HG03196 (cell line): ENCODE data around the gene UGT1A3.

Experiments
- ATAC-seq: cut with Tn5 transposase; IDR thresholded peaks from one replicate; pipeline ENCODE4 v1.9.1; 2021; ENCODE audit not compliant: unreplicated experiment

UGT1A3 gene

DNA sequence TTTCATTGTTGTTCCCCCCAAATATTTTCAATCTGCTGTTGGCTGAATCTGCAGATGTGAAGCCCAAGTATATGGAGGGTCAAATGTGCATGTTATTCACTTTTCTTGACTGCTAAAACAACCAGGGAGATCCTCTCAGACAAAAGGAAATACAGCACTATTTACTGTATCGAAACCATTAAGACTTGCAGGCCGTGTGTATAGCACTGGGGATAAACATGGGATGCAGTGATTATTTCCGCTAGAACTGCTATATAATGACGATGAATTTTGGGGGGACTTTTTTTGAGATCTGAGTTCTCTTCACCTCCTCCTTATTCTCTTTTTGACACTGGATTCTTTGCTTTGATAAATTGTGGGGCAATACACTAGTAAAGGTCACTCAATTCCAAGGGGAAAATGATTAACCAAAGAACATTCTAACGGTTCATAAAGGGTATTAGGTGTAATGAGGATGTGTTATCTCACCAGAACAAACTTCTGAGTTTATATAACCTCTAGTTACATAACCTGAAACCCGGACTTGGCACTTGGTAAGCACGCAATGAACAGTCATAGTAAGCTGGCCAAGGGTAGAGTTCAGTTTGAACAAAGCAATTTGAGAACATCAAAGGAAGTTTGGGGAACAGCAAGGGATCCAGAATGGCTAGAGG lies 27.7 kb downstream of the UGT1A3 start:
- ATAC-seq = no peak

- ATAC-seq = no peak
Measured at GRCh38 chr2:233758141-233758540, 29.3 kb downstream of the UGT1A3 start.

- no peak for ATAC-seq
Measured at GRCh38 chr2:233758849-233759248, 30.0 kb downstream of the UGT1A3 start.

- ATAC-seq = no peak
Measured at GRCh38 chr2:233760043-233760442, 31.2 kb downstream of the UGT1A3 start, which contains the start of gene UGT1A1. UGT1A1 (plus strand) TSS chr2:233760270; CDS start chr2:233760288, 18 bp downstream.

GRCh38 chr2:233761040-233761769 lies 32.4 kb downstream of the UGT1A3 start:
- no peak for ATAC-seq

DNA sequence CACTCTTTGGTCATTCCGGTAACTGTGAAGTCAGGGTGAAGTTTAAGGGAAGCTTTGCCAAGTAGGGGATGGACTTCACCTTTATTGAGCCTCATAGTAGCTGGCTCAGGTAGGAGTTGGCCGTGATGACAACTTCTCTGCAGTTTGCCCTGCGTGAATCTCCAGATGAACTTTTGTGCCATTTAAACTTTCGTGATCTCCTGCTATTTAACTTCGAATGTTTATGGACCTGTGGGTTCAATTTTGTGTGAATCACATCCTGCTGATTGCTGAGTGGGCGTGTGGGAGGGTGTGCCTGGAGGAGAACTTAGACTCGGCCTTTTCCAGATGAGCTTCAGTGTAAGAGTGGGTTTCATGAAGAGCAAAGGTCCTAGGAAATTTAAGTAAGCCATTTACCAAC lies 35.4 kb downstream of the UGT1A3 start:
- ATAC-seq = no peak

DNA sequence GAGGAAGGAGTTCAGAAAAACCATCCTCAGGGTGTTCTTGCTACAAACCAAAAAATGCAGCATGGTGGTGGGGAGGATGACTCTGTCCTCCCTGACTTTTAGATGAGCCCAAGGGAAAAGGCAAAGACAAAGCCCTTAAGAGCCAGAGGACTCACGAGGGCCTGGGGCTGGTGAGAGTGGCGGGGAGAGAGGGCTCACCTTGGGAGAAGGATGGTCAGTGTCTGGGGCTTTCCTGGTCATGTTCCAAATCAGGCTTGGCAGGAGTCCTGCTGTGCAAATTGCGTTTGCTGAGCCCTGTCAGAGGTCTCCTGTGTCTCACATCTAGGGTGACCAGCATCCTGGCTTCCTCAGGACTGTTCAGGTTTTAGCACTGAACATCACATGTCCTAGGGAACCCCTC lies 35.9 kb downstream of the UGT1A3 start:
- no peak for ATAC-seq

DNA sequence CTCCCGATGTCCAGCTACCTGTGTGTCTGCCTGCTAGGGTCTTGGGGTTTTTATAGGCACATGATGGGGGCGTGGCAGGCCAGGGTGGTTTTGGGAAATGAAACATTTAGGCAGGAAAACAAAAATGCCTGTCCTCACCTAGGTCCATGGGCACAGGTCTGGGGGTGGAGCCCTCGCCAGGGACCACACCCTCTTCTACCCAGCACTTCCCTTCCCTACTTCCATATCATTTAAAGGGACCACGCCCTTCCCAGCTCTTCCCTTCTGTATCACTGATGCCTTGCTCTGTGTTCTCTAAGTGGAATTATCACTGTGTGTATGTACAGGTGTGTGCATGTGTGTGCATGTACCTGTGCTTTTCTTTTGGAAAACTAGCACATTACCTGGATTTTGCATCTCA lies 37.6 kb downstream of the UGT1A3 start:
- no peak for ATAC-seq

- no peak for ATAC-seq
Measured at GRCh38 chr2:233768076-233768475, 39.2 kb downstream of the UGT1A3 start.

- no peak for ATAC-seq
Measured at GRCh38 chr2:233769260-233769659, 40.4 kb downstream of the UGT1A3 start.

GRCh38 chr2:233772153-233772552 lies 43.3 kb downstream of the UGT1A3 start:
- ATAC-seq = no peak

DNA sequence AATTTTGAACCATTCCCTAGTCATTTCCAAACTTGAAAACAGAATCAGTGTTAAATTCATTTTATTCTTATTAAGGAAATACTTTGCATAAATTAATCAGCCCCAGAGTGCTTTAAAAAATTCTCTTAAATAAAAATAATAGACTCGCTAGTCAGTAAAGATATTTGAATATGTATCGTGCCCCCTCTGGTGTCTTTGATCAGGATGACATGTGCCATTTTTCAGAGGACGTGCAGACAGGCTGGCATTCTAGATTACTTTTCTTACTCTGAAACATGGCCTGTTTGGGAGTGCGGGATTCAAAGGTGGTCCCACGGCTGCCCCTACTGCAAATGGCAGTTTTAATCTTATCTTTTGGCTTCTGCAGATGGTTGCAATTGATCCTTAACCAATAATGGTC lies 43.7 kb downstream of the UGT1A3 start:
- no peak for ATAC-seq

- no peak for ATAC-seq
Measured at GRCh38 chr2:233773854-233774253, 45.0 kb downstream of the UGT1A3 start.

DNA sequence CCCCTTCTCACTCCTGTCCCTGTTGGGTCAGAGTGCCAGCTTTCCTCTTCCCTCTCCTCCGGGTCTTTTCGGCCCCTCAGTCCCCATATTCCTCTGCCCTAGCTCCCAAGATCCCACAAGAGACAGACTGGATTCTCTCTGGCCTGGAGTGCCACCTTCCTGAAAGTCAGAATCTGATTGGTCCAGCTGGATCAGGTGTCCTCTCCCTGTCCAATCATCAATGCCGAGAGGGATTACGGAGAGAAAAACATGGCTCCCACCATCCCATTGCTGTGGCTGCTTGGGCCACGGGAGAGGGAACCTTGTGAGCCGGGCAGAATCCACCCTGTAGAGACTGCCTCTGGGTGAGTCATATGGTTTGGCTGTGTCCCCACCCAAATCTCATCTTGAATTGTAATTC lies 46.6 kb downstream of the UGT1A3 start:
- ATAC-seq = no peak

DNA sequence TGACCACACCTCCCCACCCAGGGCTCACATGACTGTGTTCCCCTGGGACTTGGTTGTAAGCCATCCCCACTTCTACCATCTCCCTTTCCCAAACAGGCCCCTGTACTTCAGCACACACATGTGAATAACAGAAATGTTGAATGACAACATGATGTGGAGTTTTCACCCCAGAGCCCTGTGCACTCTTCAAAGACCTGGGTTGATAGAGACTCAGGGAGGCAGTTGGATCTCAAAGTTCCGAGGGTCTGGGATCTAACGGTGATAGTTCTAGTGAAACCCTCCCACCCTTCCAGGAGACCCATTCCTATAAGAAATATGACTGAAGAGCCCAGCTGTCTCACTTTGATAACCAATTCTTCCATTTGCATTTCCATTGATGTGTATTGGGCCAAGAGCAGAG lies 49.2 kb downstream of the UGT1A3 start, which contains the start of gene MROH2A:
TSS of gene MROH2A (plus strand) at position 301 of the 400 bp plus-strand sequence. CDS start 1,029 bp downstream, outside the sequence.
- no peak for ATAC-seq

DNA sequence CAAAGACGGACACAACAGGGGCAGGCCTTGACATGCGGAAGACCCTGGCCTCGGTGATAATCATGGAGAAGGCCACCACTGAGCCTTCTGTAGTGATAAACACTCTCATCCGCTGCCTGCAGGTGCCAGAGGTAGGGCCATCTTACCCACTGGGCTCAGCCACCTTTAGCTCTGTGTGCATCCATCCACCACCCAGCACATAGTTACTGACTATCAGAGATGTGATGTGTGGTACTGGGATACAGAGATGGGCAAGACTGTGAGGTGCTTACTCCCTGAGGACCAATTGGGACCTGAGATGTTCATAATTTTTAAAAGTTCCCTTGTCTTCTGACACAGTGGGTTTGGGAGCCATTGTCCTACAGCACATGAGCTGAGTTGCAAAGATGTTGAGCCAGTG lies 50.9 kb downstream of the UGT1A3 start:
- ATAC-seq = no peak

GRCh38 chr2:233780771-233781170 lies 51.9 kb downstream of the UGT1A3 start:
- ATAC-seq = no peak

- no peak for ATAC-seq
Measured at GRCh38 chr2:233789554-233789953, 60.7 kb downstream of the UGT1A3 start.

GRCh38 chr2:233791151-233791882 lies 62.5 kb downstream of the UGT1A3 start:
- no peak for ATAC-seq

- no peak for ATAC-seq
Measured at GRCh38 chr2:233791883-233792329, 63.1 kb downstream of the UGT1A3 start.

GRCh38 chr2:233792720-233793119 lies 63.9 kb downstream of the UGT1A3 start:
- no peak for ATAC-seq
